Measurements from ENCODE around the gene YY1AP1.

- TF ChIP-seq, protein P1, sequence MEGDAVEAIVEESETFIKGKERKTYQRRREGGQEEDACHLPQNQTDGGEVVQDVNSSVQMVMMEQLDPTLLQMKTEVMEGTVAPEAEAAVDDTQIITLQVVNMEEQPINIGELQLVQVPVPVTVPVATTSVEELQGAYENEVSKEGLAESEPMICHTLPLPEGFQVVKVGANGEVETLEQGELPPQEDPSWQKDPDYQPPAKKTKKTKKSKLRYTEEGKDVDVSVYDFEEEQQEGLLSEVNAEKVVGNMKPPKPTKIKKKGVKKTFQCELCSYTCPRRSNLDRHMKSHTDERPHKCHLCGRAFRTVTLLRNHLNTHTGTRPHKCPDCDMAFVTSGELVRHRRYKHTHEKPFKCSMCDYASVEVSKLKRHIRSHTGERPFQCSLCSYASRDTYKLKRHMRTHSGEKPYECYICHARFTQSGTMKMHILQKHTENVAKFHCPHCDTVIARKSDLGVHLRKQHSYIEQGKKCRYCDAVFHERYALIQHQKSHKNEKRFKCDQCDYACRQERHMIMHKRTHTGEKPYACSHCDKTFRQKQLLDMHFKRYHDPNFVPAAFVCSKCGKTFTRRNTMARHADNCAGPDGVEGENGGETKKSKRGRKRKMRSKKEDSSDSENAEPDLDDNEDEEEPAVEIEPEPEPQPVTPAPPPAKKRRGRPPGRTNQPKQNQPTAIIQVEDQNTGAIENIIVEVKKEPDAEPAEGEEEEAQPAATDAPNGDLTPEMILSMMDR (IDR thresholded peaks at IDR 0.05; ENCODE audit: low read depth, low read length, missing input control), result no peak
- TF ChIP-seq EGR1 (IDR thresholded peaks at IDR 0.05; ENCODE audit: low read depth in 2 of 2), result no peak
- no peak for TF ChIP-seq RAD21 (IDR thresholded peaks at IDR 0.05)
- TF ChIP-seq, protein P2, sequence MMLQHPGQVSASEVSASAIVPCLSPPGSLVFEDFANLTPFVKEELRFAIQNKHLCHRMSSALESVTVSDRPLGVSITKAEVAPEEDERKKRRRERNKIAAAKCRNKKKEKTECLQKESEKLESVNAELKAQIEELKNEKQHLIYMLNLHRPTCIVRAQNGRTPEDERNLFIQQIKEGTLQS (IDR thresholded peaks at IDR 0.05), result no peak
- no peak for TF ChIP-seq GABPA (IDR thresholded peaks at IDR 0.05 in 1 of 2, conservative IDR thresholded peaks at IDR 0.05 in 1 of 2)
- no peak for TF ChIP-seq JUND (IDR thresholded peaks at IDR 0.05)
- no peak for TF ChIP-seq TAF1 (conservative IDR thresholded peaks at IDR 0.05)
- TF ChIP-seq SP1 (IDR thresholded peaks at IDR 0.05), result no peak
- no peak for TF ChIP-seq NR2F2 (IDR thresholded peaks at IDR 0.05)
- no peak for TF ChIP-seq MAX (IDR thresholded peaks at IDR 0.05)
- TF ChIP-seq YY1 (IDR thresholded peaks at IDR 0.05), result no peak
- TF ChIP-seq FOXA1 (IDR thresholded peaks at IDR 0.05), result no peak
- TF ChIP-seq, protein P3, sequence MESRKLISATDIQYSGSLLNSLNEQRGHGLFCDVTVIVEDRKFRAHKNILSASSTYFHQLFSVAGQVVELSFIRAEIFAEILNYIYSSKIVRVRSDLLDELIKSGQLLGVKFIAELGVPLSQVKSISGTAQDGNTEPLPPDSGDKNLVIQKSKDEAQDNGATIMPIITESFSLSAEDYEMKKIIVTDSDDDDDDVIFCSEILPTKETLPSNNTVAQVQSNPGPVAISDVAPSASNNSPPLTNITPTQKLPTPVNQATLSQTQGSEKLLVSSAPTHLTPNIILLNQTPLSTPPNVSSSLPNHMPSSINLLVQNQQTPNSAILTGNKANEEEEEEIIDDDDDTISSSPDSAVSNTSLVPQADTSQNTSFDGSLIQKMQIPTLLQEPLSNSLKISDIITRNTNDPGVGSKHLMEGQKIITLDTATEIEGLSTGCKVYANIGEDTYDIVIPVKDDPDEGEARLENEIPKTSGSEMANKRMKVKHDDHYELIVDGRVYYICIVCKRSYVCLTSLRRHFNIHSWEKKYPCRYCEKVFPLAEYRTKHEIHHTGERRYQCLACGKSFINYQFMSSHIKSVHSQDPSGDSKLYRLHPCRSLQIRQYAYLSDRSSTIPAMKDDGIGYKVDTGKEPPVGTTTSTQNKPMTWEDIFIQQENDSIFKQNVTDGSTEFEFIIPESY (IDR thresholded peaks at IDR 0.05), result no peak
- no peak for TF ChIP-seq REST (IDR thresholded peaks at IDR 0.05)
Observed at GRCh38 chr1:155622191-155622590, 66.4 kb downstream of the YY1AP1 start.

Measured in liver (tissue), 3 donors.